Endodermal cell (in vitro differentiated cells): ENCODE results near the gene PAQR9. TPM values are rescaled to one million over a fixed set of nuclear protein-coding genes. Genes with fewer than 3 reads are reported as not detected.

Experiments used
- DNase-seq: peaks from one replicate; pipeline ENCODE4 v3.0.0-alpha.2; 2017
- H3K27ac ChIP-seq: 2 replicates; pipeline ENCODE4 v1.5.1; 2013; ENCODE audit warnings: mild to moderate bottlenecking, low read depth, low read length, moderate library complexity
- H3K27me3 ChIP-seq: 2 replicates; pipeline ENCODE4 v1.6.1; 2013; ENCODE audit warnings: mild to moderate bottlenecking, low read length, moderate library complexity; ENCODE audit not compliant: insufficient read depth, control insufficient read depth, poor library complexity, severe bottlenecking
- H3K36me3 ChIP-seq: 2 replicates; pipeline ENCODE4 v1.7.0; 2013; ENCODE audit warnings: mild to moderate bottlenecking, low read length, moderate library complexity; ENCODE audit not compliant: control insufficient read depth, insufficient read depth
- H3K4me1 ChIP-seq: one replicate; pipeline ENCODE4 v1.7.0; 2013; ENCODE audit warnings: low read length; ENCODE audit not compliant: control insufficient read depth, insufficient read depth
- H3K4me3 ChIP-seq: 2 replicates; pipeline ENCODE4 v1.5.1; 2013; ENCODE audit warnings: mild to moderate bottlenecking, low read length, moderate library complexity
- H3K9ac ChIP-seq: 2 replicates; pipeline ENCODE4 v1.6.1; 2013; ENCODE audit warnings: mild to moderate bottlenecking, low read length, moderate library complexity; ENCODE audit not compliant: poor library complexity, severe bottlenecking; ENCODE audit errors: extremely low read depth
- H3K9me3 ChIP-seq: 2 replicates; pipeline ENCODE4 v1.6.1; 2013; ENCODE audit warnings: mild to moderate bottlenecking, low read length, moderate library complexity; ENCODE audit not compliant: control insufficient read depth
- H3K27ac Mint-ChIP-seq: 2 replicates; pipeline ENCODE4 v1.8.0; 2020; ENCODE audit warnings: mixed read lengths
- H3K27me3 Mint-ChIP-seq: 2 replicates; pipeline ENCODE4 v1.8.0; 2021; ENCODE audit warnings: mild to moderate bottlenecking, mixed read lengths; ENCODE audit not compliant: insufficient read depth
- H3K36me3 Mint-ChIP-seq: 2 replicates; pipeline ENCODE4 v1.8.0; 2020; ENCODE audit warnings: low read depth, mixed read lengths
- H3K4me1 Mint-ChIP-seq: 2 replicates; pipeline ENCODE4 v1.8.0; 2020; ENCODE audit warnings: mixed read lengths
- H3K4me3 Mint-ChIP-seq: 2 replicates; pipeline ENCODE4 v1.8.0; 2020; ENCODE audit warnings: mild to moderate bottlenecking, moderate library complexity, mixed read lengths
- H3K9me3 Mint-ChIP-seq: 2 replicates; pipeline ENCODE4 v1.8.0; 2020; ENCODE audit warnings: mild to moderate bottlenecking, mixed read lengths
- CTCF ChIP-seq: fragments of 200-600 bp; sonication (generic); conservative IDR thresholded peaks from 2 replicates; pipeline ENCODE4 v1.5.0; 2021; ENCODE audit warnings: antibody characterized with exemption, mild to moderate bottlenecking
- WGBS, 2 experiments: methylation state at CpG; one replicate each; pipeline versions ENCODE4 v1.1.5 to v1.1.7; 2013; ENCODE audit warnings: missing lambda C conversion rate in 2 of 2, mixed read lengths in 1 of 2; ENCODE audit not compliant: insufficient coverage in 1 of 2, insufficient read length in 1 of 2; 5-methylcytosine and 5-hydroxymethylcytosine counted together
- total RNA-seq, 2 donors: library from RNA; stranded (reverse); fragmentation: NEBNext Ultra II Directional in 1 of 2; extraction: Animal tissue kit (Norgen Biotek cat#: 25700) in 1 of 2; gene quantifications; 2 replicates in 1 of 2; 3 replicates in 1 of 2; pipeline ENCODE4 v1.2.1, GENCODE V29; 2021

Gene PAQR9
- total RNA-seq, 2 donors from 2014 or later = 4.2 to 11.1 TPM

- no peak for DNase-seq
- Histone ChIP-seq H3K4me3 (no peak overlapping the region), H3K27ac (no peak overlapping the region), H3K27me3 (no peaks in the 10 kb centered on the region), H3K4me1 (no peaks in the 10 kb centered on the region), H3K36me3 (no peaks in the 10 kb centered on the region), H3K9me3 (peaks cover 2% of the 10 kb centered on the region), H3K9ac (no peak overlapping the region)
- Mint-ChIP-seq H3K27me3 (peaks cover 40% of the 10 kb centered on the region), H3K9me3 (peaks cover 4% of the 10 kb centered on the region), H3K4me3 (no peak overlapping the region), H3K4me1 (peaks cover 30% of the 10 kb centered on the region), H3K36me3 (no peaks in the 10 kb centered on the region), H3K27ac (no peak overlapping the region)
- 92% methylated on average over 1 of the region's 1 CpG; no CpG with 5 or more reads in 1 of the 2 experiments for WGBS, 2 experiments
- TF ChIP-seq CTCF = no peak
These were observed 12.5 kb downstream of the PAQR9 start for GRCh38 chr3:142950972-142951371.

GRCh38 chr3:142947799-142948575, 15.5 kb downstream of the PAQR9 start:
- H3K27me3 Mint-ChIP-seq = peaks cover 59% of the 10 kb centered on the region
- H3K9me3 Mint-ChIP-seq = peaks cover 11% of the 10 kb centered on the region
- Histone ChIP-seq H3K4me3 (no peak overlapping the region), H3K27ac (no peak overlapping the region), H3K4me1 (no peaks in the 10 kb centered on the region), H3K27me3 (no peaks in the 10 kb centered on the region), H3K9me3 (peaks cover 5% of the 10 kb centered on the region), H3K36me3 (no peaks in the 10 kb centered on the region), H3K9ac (no peak overlapping the region)
- H3K27ac Mint-ChIP-seq = no peak overlapping the region
- TF ChIP-seq CTCF = no peak
- 97 to 98% methylated on average over 6 to 13 of the region's 13 CpGs for WGBS, 2 experiments
- no peaks in the 10 kb centered on the region for H3K36me3 Mint-ChIP-seq
- DNase-seq = no peak
- peaks cover 28% of the 10 kb centered on the region for H3K4me1 Mint-ChIP-seq
- H3K4me3 Mint-ChIP-seq = peak overlapping the region; percentile 32

GRCh38 chr3:142947352-142947751, 16.1 kb downstream of the PAQR9 start:
- Mint-ChIP-seq H3K36me3 (no peaks in the 10 kb centered on the region), H3K27ac (no peak overlapping the region), H3K27me3 (peaks cover 61% of the 10 kb centered on the region), H3K4me3 (peak overlapping the region; percentile 32), H3K4me1 (peaks cover 24% of the 10 kb centered on the region), H3K9me3 (peaks cover 11% of the 10 kb centered on the region)
- Histone ChIP-seq H3K27me3 (no peaks in the 10 kb centered on the region), H3K27ac (no peak overlapping the region), H3K36me3 (no peaks in the 10 kb centered on the region), H3K9ac (no peak overlapping the region), H3K9me3 (peaks cover 5% of the 10 kb centered on the region), H3K4me3 (no peak overlapping the region), H3K4me1 (no peaks in the 10 kb centered on the region)
- no peak for TF ChIP-seq CTCF
- peak; percentile 73 for DNase-seq
- 95 to 98% methylated on average over 22 to 35 of the region's 35 CpGs for WGBS, 2 experiments
